Neural cell (in vitro differentiated cells): ENCODE data around the gene TACC2.

ENCODE experiments used
- EP300 ChIP-seq: fragments of 450-650 bp; conservative IDR thresholded peaks from 2 replicates; pipeline ENCODE4 v1.6.1; 2014; ENCODE audit warnings: antibody characterized with exemption, mild to moderate bottlenecking, moderate library complexity; ENCODE audit not compliant: poor library complexity, severe bottlenecking
- EZH2 ChIP-seq: fragments of 200-600, 300-800 bp; shearing (Covaris generic), sonication (generic); IDR thresholded peaks from 2 replicates; pipeline ENCODE4 v1.6.1; 2014; ENCODE audit warnings: antibody characterized with exemption, low read length, borderline replicate concordance, mild to moderate bottlenecking; ENCODE audit not compliant: insufficient read depth, poor library complexity, severe bottlenecking
- MXI1 ChIP-seq: fragments of 450-650 bp; conservative IDR thresholded peaks from 2 replicates; pipeline ENCODE4 v1.6.1; 2014; ENCODE audit warnings: antibody characterized with exemption, mild to moderate bottlenecking; ENCODE audit not compliant: poor library complexity, severe bottlenecking
- POLR2AphosphoS5 ChIP-seq: IDR thresholded peaks from 2 replicates; pipeline ENCODE4 v1.6.1; 2012
- RAD21 ChIP-seq: fragments of 450-650 bp; conservative IDR thresholded peaks from 2 replicates; pipeline ENCODE4 v1.6.1; 2014; ENCODE audit warnings: antibody characterized with exemption, mild to moderate bottlenecking, moderate library complexity
- SMC3 ChIP-seq: fragments of 450-650 bp; conservative IDR thresholded peaks from 2 replicates; pipeline ENCODE4 v1.6.1; 2014; ENCODE audit warnings: antibody characterized with exemption, mild to moderate bottlenecking, moderate library complexity; ENCODE audit not compliant: poor library complexity
- TAF1 ChIP-seq: IDR thresholded peaks from 2 replicates; pipeline ENCODE4 v1.6.1; 2012; ENCODE audit warnings: low read depth
- TF ChIP-seq, protein P1 (sequence below): IDR thresholded peaks from 2 replicates; pipeline ENCODE4 v1.6.1; 2012; ENCODE audit warnings: borderline replicate concordance
- TF ChIP-seq, protein P2 (sequence below): fragments of 450-650 bp; IDR thresholded peaks from 2 replicates; pipeline ENCODE4 v1.5.1; 2014; ENCODE audit warnings: antibody characterized with exemption, mild to moderate bottlenecking, moderate library complexity; ENCODE audit not compliant: poor library complexity, severe bottlenecking

DNA sequence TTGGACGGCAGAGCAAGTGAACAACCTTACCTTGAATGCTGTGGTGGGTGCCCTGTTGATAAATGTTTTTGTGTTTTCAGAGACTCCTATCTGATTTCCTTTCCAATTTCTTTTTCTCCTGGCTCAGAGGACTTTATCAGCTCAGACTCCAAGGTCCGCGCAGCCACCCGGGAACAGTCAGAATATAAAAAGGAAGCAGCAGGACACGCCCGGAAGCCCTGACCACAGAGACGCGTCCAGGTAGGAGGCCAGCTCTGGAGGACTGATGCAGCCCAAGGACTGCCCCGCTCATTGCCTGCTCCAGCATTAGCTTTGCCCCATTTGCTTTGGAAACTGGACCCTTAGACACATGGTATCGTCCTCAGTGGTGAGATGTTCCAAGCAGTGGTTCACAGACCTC is 61.3 kb downstream of the TACC2 start:
- TF ChIP-seq EP300: no peak
- TF ChIP-seq RAD21: no peak
- TF ChIP-seq, protein P1, sequence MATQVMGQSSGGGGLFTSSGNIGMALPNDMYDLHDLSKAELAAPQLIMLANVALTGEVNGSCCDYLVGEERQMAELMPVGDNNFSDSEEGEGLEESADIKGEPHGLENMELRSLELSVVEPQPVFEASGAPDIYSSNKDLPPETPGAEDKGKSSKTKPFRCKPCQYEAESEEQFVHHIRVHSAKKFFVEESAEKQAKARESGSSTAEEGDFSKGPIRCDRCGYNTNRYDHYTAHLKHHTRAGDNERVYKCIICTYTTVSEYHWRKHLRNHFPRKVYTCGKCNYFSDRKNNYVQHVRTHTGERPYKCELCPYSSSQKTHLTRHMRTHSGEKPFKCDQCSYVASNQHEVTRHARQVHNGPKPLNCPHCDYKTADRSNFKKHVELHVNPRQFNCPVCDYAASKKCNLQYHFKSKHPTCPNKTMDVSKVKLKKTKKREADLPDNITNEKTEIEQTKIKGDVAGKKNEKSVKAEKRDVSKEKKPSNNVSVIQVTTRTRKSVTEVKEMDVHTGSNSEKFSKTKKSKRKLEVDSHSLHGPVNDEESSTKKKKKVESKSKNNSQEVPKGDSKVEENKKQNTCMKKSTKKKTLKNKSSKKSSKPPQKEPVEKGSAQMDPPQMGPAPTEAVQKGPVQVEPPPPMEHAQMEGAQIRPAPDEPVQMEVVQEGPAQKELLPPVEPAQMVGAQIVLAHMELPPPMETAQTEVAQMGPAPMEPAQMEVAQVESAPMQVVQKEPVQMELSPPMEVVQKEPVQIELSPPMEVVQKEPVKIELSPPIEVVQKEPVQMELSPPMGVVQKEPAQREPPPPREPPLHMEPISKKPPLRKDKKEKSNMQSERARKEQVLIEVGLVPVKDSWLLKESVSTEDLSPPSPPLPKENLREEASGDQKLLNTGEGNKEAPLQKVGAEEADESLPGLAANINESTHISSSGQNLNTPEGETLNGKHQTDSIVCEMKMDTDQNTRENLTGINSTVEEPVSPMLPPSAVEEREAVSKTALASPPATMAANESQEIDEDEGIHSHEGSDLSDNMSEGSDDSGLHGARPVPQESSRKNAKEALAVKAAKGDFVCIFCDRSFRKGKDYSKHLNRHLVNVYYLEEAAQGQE: no peak
- no peak for TF ChIP-seq EZH2
- TF ChIP-seq, protein P2, sequence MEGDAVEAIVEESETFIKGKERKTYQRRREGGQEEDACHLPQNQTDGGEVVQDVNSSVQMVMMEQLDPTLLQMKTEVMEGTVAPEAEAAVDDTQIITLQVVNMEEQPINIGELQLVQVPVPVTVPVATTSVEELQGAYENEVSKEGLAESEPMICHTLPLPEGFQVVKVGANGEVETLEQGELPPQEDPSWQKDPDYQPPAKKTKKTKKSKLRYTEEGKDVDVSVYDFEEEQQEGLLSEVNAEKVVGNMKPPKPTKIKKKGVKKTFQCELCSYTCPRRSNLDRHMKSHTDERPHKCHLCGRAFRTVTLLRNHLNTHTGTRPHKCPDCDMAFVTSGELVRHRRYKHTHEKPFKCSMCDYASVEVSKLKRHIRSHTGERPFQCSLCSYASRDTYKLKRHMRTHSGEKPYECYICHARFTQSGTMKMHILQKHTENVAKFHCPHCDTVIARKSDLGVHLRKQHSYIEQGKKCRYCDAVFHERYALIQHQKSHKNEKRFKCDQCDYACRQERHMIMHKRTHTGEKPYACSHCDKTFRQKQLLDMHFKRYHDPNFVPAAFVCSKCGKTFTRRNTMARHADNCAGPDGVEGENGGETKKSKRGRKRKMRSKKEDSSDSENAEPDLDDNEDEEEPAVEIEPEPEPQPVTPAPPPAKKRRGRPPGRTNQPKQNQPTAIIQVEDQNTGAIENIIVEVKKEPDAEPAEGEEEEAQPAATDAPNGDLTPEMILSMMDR: no peak
- no peak for TF ChIP-seq MXI1
- TF ChIP-seq POLR2AphosphoS5: no peak
- TF ChIP-seq TAF1: no peak
- TF ChIP-seq SMC3: no peak
